ENCODE data around the gene FICD.
"Not testable (repeated sequence)": the region's sequence is repeated elsewhere in the genome, so short reads cannot be mapped to it uniquely, and the experiment has no call there.

Gene FICD

DNA sequence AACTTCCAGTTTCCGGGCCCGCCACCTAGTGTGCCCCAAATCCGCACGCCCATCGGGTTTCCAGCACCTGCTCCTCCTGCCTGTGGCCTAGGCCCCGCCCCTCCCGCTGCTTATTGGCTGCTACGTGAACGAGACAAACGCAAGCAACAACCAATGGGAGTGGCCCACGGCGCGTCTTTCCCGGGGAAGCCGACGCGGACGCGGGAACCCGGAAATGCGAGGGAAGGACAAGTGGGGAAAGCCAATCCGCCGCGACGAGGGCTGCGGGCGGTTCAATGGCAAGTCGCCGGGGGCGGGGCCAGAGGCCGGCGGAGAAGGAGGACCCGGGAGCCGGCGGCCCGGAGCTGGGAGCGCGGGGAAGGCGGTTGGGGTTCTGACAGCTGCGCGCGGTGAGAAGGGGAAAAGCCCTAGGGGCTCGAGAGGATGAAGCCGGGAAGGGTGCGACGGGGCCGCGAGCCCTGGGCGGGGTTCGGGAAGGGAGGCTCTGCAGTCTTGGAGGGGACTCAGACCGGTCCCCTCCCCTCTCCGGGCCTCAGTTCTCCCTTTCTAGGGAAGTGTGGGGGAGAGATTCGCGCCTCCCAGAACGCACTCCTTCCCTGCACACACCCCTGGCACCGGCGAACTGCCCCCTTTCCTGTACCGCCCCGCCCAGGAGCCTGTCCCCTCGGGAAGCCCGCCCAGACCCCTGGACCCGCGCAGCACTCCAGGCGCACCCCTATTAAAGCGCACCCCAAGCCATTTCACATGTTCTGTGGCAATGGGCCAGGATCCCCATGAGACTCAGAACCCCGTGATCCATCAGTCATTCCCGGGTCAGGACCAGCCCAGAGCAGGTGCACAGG lies at the start of gene FICD:
FICD (plus strand) TSS at position 305 of the 842 bp plus-strand sequence. CDS start 1,696 bp downstream, outside the sequence.
- FAIRE-seq = peak; percentile 77

DNA sequence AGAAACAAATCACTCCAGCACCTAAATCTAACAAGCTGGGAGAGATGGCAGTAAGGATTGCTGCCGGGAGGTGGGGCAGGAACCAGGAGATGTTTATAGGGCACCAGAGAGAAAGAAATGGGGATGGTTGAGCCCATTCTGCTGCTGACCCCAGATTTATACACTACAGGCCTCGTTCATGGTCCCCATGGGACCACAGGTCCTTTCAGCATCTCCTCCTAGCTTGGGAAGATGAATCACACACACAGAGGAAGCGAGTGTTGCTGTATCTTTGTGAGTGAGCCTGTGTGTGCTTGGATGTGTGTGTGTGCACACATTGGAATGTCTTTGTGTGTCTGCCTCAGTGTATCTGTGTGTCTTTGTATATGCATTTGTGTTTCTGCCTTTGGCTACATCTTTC lies 49.7 kb upstream of the FICD start:
- FAIRE-seq = no peak

DNA sequence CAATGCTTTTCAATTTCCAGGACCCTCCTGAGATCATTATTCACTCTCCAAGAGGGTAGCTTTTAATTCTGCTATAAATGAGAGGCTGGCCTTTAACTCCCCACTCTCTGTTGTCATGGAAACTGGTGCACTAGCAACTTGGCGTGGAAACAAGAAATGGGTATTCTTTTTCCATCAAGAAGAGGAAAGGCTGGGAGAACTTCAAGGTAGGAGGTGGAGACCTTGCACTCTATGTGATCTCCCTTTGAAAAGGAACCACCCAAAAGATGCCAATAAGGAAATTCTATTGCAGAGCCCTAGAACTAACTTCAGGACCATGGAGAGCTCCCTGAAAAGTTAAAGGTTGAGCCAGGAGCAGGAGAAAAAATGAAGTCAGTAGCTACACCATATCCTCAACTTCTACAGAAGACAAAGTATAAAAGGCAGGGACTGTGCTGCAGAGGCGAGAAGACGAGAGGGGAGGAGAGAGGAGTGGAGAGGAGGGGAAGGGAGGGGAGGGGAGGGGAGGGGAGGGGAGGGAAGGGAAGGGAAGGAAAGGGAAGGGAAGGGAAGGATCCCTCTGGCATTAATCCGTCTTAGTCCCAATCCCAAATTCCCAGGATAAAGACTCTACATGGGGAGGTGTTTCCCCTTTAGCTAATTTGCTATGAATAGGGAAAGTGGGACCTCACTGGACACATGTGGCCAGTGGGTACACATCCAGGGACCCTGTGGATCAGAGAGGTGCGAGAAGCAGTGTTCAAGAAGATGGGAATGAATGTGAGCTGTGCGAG lies 46.7 kb upstream of the FICD start:
- no peak for FAIRE-seq

DNA sequence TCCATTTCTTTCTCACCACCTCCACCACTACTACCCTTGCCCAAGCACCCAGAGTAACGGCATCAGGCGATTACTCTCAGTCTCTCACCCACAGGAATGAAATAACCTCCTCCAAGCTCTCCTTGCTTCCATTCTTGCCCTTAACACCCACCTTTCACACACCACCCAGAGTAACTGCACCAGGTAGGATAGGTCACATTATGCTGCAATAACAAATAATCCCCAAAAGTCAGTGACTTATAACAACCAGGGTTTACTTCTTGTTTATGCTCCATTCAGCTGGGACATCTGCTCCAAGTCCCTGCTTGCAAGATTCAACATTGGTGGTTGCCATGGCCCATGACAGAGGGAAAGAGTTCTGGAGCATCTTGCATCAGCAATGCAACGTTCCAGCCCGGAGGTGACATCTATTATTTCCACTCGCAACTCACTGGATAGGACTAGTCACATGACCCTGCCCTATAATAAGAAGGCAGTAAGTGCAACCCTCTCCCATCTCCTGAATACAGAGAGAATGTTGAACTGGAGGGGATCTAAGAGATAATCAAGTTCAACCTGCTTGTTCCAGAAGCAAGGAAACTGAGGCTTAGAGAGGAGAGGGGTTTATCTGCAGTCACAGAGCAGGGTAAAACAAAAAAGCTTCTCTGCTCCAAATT lies 41.5 kb upstream of the FICD start:
- no peak for FAIRE-seq

DNA sequence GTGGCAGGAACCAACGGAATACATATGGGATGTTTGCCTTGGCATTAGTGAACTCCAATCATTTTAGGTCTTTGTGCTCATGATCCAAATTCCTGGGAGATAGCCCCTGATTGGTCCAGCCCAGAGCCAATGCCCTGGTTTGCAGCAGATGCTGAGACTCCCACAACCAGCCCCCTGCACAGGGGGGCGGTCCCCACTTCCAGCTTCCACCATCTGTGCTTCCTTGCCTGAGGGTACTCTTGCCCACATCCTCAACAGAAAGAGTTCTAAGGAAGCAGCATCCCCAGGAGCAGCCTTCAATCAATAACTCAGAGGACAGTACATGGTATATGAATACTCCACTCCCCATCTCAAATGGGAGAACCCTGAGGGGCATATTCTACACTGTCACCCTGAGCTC lies 39.7 kb upstream of the FICD start:
- no peak for FAIRE-seq

DNA sequence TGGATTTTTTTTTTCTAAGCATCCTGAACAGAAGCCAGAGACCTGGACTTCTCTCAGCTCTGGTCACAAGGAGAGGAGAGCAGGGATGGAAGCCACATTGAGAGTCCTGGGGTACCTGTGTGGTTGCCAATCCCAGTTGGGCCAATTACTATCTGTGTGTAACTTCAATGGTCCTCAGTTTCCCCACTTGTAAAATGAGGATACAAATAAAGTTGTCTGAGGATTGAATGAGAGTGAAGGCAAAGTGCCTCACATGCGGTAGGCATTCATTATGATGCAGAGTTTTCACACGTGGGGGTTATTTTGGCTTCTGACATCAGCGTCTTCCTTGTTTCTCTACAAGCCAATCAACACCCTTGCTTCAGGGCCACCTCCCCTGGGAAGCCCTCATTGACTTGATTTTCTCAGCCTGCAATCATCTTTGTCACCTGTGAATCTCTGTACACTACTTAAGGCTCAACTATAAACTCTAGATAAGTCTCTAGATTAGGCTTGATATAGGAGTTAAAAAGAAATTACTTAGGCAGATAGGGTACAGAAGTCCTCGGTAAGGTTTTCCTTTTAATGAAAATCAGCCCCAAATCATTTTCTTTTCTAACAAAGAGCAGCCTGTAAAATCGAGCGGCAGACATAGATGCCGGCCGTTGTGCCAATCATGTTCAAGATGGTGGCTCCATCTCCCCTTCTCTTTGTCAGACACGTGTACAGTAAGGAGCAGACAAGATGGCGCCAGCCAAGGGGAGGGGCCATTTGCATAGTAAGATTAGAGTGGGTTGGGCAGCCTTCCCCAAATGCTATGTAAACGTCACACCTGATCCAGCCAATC lies 37.8 kb upstream of the FICD start:
- no peak for FAIRE-seq

DNA sequence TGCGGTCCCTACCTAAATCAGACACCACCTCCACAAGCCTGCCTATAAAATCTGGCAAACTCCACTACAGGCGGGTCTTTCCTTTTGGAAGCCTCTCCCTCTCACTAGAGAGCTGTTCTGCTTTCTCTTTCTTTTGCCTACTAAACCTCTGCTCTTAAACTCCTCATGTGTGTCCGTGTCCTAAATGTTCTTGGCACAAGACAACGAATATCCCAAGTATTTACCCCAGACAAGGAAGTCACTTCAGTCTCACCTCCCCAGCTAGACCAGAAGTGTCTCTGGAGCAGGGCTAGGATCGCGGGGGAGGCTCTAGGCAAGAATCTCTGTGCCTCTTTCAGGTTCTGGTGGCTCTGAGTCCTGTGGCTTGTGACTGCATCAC lies 37.2 kb upstream of the FICD start:
- no peak for FAIRE-seq

DNA sequence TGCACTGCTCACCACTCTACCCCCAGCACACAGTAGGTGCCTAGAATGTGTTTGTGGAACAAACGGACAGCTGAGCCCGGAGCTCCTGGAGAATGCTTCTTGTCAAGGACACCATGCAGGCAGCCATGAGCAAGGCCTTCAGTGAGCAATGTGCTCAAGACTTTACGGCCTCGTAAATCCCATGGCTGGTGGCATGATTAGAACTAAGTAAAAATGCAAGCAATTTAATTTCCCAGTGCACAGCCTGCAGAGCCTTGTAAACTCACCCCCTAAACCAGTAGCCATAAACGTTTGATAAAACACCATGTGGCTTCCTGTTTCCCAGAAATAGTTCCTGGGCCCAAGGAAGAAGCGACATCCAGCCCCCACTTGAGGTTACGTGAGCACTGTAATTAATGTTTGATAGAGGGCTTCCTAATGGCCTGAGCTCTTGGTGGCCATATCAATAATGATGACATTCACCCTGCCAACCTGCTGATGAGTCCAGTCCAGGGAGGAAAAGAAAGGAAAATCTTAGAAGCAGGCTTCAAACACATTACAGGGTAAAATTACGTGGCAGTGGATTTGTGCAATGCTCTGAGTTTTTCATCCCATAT lies 36.4 kb upstream of the FICD start:
- FAIRE-seq = no peak

DNA sequence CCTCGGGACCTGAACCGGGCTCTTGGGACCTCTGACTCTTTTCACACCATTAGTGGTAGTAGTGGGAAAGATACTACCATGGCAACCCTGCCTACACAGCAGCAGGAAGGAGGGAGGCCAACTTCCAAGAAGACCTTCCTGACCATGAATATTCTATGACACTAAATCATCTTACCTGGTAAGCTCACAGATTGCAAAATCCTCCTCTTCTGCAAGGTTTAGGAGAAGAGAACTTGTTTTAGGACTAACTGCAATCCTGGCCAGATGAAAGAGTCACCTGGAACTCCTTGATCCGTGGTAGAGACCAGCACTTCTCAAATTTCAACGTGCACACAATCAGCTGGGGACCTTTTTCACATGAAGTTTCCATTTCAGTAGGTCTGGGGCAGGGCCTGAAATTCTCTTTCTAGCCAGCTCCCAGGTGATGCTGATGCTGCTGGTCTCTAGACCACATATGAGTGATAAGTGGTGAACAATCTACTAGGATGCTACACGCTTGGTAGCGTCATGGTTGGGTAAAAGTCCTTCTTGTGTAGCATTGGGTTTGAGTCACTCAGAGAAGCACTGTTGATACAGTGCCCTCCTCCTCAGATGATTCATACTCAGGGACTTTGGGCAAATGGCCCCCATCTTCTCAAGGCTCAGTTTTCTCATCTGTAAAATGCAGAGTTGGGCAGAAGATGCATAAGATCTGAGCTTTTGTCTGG lies 35.6 kb upstream of the FICD start:
- FAIRE-seq = no peak

DNA sequence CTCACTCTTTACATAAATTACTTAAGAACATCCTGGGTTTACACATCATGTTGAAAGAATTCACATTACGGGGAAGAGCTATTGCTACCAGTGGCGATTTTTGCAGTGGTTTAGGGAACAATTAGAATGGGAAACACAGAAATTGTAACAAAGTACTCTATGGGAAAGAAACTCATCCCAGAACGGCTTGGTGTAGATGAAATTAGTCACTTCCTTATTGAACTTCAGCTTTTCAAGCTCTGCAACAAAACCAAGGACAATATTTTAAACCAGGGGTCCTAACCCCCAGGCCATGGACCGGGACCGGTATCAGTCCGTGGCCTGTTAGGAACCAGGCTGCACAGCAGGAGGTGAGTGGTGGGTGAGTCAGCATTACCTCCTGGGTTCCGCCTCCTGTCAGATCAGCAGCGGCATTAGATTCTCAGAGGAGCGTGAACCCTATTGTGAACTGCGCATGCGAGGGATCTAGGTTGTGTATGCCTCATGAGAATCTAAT lies 32.3 kb upstream of the FICD start:
- FAIRE-seq = no peak

DNA sequence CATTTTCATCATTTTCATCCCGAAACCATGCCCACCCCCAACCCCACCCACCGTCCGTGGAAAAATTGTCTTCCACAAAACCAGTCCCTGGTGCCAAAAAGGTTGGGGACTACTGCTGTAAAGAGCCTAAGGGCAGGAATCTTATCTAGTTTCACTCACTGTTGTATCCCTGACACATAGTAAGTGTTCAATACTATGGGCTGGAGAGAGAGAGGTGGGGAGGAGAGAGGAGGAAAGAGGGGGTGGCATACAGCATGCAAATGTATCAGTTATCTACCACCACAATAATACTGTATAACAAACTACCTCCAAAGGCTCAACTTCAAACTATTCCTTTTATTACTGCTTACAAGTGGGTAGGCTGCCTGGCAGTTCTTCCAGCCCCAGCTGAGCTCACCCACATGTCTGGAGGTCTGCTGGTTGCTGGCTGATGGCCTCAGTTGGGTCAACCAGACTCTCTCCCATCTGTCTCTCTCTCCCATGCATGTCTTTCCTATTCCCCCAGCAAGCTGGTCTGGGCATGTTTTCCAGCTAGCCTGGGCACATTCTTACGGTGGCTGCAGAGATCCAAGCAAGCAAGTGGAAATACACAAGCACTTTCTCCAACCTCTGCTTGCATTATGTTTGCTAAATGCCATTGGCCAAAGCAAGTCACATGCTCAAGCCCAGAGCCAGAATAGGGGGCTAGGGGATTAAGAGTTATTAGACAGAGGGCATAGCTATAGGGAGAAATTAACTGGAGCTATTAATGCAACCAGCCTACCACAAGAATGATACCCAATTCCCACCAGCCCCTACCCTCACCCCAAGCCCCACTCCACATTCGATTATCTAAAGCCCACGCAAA lies 31.6 kb upstream of the FICD start:
- no peak for FAIRE-seq

DNA sequence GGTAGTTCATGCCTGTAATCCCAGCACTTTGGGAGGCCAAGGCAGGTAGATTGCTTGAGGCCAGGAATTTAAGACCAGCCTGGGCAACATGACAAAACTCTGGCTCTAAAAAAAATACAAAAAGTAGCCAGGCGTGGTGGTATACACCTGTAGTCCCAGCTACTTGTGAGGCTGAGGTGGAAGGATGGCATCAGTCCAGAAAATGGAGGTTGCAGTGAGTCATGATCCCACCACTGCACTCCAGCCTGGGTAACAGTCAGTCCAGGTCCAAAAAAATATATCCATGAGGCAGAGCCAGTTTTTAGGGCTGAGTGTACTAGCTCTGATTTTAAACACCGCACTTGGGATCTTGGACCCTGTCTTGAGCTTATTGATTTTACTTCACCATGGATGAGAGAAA lies 30.6 kb upstream of the FICD start:
- FAIRE-seq = no peak

DNA sequence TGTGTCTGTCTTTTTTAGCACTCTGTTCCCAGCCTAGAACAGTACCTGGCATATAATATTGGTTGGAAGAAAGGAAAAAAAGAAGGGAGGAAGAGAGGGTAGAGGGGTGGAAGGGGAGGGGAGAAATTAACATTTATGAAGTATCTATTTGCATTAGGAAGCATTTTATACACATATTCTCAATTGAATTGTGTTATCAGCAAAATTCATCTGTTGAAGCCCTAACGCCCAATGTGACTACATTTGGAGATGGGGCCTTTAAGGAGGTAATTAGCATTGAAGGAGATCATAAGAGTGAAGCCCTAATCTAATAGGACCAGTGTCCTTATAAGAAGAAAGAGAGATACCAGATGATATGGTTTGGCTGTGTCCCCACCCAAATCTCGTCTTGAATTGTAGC lies 30.2 kb upstream of the FICD start:
- FAIRE-seq = no peak

DNA sequence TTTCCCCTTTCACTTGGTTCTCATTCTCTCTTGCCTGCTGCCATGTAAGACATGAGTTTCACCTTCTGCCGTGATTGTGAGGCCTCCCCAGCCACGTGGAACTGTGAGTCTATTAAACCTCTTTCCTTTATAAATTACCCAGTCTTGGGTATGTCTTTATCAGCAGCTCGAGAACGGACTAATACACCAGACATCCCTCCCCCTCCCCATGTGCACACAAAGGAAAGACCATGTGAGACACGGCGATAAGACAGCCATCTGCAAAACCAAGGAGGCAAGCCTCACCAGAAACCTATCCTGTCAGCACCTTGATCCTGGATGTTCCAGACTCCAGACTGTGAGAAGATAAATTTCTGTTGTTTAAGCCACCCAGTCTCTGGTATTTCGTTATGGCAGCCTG lies 29.7 kb upstream of the FICD start:
- not testable (repeated sequence) for FAIRE-seq

DNA sequence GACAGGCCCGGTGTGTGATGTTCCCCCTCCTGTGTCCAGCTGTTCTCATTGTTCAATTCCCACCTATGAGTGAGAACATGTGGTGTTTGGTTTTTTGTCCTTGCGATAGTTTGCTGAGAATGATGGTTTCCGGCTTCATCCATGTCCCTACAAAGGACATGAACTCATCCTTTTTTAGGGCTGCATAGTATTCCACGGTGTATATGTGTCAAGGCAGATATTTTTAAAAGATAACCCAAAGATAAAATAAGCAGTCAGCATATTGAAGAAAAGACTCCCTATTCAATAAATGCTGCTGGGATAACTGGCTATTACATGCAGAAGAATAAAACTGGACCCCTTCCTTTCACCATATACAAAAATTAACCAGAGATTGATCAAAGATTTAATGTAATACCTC lies 28.0 kb upstream of the FICD start:
- FAIRE-seq = not testable (repeated sequence)

DNA sequence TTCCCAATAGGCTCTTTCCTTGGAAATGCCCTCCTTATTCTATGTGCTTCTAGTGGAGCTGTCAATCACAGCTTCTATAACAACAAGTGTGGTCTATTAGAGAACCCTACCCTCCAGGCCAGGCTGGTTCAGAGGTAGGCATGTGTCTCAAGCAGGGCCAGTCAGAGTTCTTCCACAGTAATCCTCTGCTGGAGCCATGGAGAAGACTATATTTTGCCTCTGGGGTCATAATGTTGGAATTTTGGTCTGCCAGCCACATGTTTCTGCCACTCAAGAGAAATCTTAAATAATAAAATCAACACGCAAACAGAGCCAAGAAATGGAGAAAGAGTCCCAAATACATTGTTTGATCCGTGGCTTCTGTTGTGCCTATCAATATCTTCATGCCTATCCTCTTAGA lies 23.8 kb upstream of the FICD start:
- FAIRE-seq = no peak

DNA sequence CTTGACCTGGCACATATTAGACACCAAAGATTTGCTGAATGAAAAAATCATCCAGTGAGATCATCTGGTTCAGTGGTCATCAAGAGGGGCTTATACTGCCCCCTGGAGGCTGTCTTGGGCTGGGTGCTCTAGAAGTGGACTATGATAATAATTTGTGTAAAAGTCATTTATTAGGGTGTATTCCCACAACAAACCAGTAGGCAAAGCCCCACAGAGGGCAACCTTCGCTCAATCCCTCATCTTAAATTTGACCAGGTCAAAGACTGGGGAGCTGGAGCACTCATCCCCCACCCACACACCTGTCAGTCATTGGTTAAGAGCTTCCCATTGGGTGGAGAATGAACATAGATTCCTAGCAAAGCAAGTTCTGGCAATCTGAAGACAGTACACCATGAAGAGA lies 20.0 kb upstream of the FICD start:
- FAIRE-seq = no peak

DNA sequence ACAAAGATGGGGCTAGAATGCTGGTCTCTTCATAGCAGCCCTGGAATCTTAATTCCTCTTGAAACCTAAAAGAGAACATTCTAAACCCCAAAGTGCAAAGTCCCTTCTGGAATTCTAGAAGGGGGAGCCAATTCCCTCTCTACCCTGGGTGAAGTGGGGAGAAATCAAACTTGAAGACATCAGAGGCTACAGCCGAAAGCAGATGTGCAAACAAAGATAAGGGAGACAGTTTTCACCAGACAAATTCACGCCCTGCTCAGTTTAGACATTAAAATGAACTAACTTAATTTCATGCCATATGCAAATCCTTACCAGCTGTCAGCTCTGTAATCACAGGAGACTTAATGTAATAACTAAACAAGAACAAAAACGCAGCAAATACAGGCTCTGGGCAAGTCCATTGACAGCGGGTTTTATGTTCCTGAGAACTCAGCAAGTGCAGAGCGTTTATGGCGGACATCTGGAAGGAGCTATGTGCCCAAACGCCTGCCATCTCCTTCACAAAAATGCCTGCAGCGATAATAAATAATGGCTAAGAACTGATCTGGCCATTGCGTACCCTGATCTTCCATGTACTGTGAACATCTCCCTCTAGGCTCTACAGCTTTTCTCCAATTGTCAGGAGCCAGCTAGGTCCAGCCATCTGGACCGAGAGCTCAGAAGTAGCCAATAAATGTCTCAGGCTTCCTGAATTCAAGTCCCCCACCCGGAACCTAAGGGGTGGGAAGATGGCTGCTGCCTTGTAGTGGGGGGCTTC lies 19.1 kb upstream of the FICD start:
- no peak for FAIRE-seq

DNA sequence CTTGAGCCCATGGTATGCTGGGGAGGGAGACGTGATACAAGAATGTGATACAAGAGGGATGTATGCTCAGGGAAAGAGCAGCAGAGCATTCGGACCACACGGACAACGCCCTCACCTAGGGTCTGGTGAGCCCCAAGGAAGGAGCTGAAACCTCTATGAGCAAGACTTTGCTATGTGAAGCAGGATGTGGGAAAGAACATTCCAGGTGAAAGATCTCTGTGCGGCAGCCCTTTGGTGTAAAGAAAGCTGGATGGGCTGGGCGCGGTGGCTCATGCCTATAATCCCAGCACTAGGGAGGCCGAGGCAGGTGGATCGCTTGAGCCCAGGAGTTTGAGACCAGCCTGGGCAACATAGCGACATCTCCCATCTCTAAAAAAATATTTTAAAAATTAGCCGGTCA lies 16.9 kb upstream of the FICD start:
- FAIRE-seq = no peak

DNA sequence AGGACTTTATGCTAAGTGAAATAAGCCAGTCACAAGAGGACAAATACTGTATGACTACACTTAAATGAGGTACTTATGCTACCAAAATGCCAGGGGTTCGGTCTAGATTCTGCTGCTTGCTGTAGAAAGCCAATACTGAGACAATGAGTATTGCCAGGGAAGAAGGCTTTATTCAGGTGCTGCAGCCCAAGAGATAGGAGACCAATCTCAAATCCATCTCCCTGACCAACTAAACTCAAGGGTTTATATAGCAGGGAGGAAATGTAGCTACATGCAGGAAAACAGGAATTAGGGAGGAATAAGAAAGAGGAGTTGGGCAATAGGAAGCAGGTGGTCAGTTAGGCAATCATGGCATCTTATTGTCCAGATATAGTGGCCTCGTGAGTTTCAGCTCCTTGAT lies 12.2 kb upstream of the FICD start:
- no peak for FAIRE-seq

Data from colon (tissue), 2 donors.